ENCODE data around the gene TPCN2.

DNA sequence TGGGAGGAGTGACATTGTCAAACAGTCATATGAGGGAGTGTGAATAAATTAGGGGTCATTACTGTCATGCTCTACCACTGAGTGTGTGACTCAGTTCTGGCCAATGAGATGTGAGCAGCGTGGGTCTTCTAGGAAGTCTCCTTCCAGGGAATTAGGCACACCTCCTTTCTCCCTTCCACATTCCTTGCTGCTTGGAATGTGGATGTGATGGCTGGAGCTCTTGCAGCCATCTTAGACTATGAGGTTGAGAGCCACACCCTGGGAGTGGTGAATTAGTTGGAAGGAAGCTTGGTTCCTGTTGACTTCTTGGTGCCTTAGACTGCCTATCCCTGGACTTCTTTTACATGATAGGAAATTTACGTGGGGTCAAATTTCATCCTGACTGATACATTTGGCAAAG is 70.5 kb downstream of the TPCN2 start:
- TF ChIP-seq, protein P1, sequence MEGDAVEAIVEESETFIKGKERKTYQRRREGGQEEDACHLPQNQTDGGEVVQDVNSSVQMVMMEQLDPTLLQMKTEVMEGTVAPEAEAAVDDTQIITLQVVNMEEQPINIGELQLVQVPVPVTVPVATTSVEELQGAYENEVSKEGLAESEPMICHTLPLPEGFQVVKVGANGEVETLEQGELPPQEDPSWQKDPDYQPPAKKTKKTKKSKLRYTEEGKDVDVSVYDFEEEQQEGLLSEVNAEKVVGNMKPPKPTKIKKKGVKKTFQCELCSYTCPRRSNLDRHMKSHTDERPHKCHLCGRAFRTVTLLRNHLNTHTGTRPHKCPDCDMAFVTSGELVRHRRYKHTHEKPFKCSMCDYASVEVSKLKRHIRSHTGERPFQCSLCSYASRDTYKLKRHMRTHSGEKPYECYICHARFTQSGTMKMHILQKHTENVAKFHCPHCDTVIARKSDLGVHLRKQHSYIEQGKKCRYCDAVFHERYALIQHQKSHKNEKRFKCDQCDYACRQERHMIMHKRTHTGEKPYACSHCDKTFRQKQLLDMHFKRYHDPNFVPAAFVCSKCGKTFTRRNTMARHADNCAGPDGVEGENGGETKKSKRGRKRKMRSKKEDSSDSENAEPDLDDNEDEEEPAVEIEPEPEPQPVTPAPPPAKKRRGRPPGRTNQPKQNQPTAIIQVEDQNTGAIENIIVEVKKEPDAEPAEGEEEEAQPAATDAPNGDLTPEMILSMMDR (IDR thresholded peaks at IDR 0.05): no peak
- no peak for TF ChIP-seq POLR2A (IDR thresholded peaks at IDR 0.05)
